PFSK-1 (cell line): Measurements from ENCODE around the gene KDM3A.

Experiments
- FOXP2 ChIP-seq: optimal IDR thresholded peaks from 2 replicates; pipeline ENCODE3; 2011; ENCODE audit warnings: borderline replicate concordance, control low read depth, inconsistent platforms; ENCODE audit not compliant: insufficient read depth; ENCODE audit errors: extremely low read length, extremely low read depth
- POLR2AphosphoS5 ChIP-seq: IDR thresholded peaks from 2 replicates; pipeline ENCODE4 v1.6.1; 2012; ENCODE audit warnings: low read depth, mild to moderate bottlenecking, control low read depth, low read length, moderate library complexity
- REST ChIP-seq, 2 experiments: IDR thresholded peaks; 2 replicates each; pipeline versions ENCODE4 v1.6.1 to v1.8.0; 2011 to 2012; ENCODE audit warnings: low read depth in 2 of 2, low read length in 2 of 2, control low read depth in 1 of 2, inconsistent platforms in 1 of 2, mild to moderate bottlenecking in 1 of 2, moderate library complexity in 1 of 2; ENCODE audit not compliant: insufficient read depth in 1 of 2
- SIN3A ChIP-seq: IDR thresholded peaks from 2 replicates; pipeline ENCODE4 v1.6.1; 2012; ENCODE audit warnings: mild to moderate bottlenecking, low read length, moderate library complexity, borderline replicate concordance; ENCODE audit not compliant: insufficient read depth
- TAF1 ChIP-seq: IDR thresholded peaks from 2 replicates; pipeline ENCODE4 v1.6.1; 2012; ENCODE audit warnings: low read length, control low read depth, borderline replicate concordance; ENCODE audit not compliant: insufficient read depth

The KDM3A gene

GRCh38 chr2:86498468-86499260 is 57.5 kb downstream of the KDM3A start:
- TF ChIP-seq REST (IDR thresholded peaks at IDR 0.05; ENCODE audit: insufficient read depth in 1 of 2, low read depth in 2 of 2, low read length in 2 of 2) (no peak), TAF1 (no peak), FOXP2 (no peak), POLR2AphosphoS5 (no peak), SIN3A (no peak)

DNA sequence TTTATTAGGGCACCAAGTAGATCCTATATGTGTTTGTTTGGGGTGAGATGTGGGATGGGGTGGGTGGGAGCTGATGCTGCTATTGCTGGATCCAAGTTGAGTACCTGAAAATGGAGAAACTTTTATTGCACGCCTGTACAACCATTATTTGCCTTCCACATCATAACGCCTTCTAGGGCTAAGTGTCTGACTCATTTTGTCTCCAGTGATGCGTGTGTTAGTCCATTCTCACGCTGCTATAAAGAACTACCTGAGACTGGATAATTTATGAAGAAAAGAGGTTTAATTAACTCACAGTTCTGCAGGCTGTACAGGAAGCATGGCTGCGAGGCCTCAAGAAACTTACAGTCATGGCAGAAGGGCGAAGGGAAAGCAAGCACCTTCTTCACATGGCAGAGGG is 58.2 kb downstream of the KDM3A start:
- no peak for TF ChIP-seq FOXP2
- no peak for TF ChIP-seq TAF1
- no peak for TF ChIP-seq REST (IDR thresholded peaks at IDR 0.05; ENCODE audit: insufficient read depth in 1 of 2, low read depth in 2 of 2, low read length in 2 of 2)
- no peak for TF ChIP-seq SIN3A
- TF ChIP-seq POLR2AphosphoS5, result no peak

DNA sequence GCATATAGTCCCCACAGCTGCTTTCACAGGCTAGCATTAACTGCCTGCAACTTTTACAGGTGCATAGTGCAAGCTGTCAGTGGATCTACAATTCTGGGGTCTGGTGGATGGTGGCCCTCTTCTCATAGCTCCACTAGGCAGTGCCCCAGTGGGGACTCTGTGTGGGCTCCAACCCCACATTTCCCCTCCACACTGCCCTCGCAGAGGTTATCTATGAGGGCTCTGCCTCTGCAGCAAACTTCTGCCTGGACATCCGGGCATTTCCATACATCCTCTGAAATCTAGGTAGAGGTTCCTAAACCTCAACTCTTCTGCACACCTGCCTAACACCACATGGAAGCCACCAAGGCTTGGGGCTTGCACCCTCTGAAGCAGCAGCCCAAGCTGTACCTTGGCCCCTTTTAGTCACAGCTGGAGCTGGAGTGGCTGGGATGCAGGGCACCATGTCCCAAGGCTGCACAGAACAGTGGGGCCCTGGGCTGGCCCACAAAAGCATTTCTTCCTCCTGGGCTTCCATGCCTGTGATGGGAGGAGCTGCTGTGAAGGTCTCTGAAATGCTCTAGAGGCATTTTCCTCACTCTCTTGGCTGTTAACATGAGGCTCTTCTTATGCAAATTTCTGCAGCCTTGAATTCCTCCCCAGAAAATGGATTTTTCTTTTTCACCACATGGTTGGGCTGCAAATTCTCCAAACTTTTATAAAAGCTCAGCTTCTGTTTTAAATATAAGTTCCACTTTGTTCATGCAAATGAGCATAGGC is 59.3 kb downstream of the KDM3A start:
- no peak for TF ChIP-seq POLR2AphosphoS5
- no peak for TF ChIP-seq REST (IDR thresholded peaks at IDR 0.05; ENCODE audit: insufficient read depth in 1 of 2, low read depth in 2 of 2, low read length in 2 of 2)
- TF ChIP-seq FOXP2, result no peak
- no peak for TF ChIP-seq SIN3A
- TF ChIP-seq TAF1, result no peak

DNA sequence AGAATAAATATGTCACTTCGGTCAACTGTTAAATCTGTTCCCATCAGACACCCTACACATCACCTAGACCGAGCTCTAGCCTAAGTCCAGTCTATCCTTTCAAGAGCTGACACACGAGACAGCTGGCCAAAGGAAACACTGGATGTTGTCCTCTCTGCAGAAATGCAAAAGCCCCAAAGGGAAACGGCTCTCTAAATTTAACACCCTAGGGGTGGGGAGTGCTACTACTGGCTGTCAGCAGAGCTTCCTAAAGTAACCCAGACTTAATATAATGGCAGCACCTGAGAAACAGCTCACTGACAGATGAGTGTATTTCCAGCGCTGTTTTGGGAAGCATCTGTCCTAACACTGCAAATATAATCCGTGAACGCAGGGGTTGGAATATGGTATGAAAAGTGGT is 66.4 kb downstream of the KDM3A start:
- no peak for TF ChIP-seq TAF1
- TF ChIP-seq SIN3A, result no peak
- no peak for TF ChIP-seq FOXP2
- TF ChIP-seq POLR2AphosphoS5, result no peak
- no peak for TF ChIP-seq REST (IDR thresholded peaks at IDR 0.05; ENCODE audit: insufficient read depth in 1 of 2, low read depth in 2 of 2, low read length in 2 of 2)
